HepG2 (cell line): ENCODE results near the gene LRRN4CL. TPM values are rescaled to one million over a fixed set of nuclear protein-coding genes. Genes with fewer than 3 reads are reported as not detected.

Source experiments
- ATAC-seq: fragments of 200-7000 bp; cut with Tn5 transposase; 3 replicates; pipeline ENCODE4 v1.9.1; 2020; ENCODE audit warnings: mild to moderate bottlenecking, moderate library complexity
- BruUV-seq: library from RNA; stranded (reverse); fragments of 400-500 nt; replicated peaks from 2 replicates; lab custom pipeline; 2021; lab: Mats Ljungman, UMichigan
- CTCF ChIA-PET: fragments of 300-600 bp; formaldehyde crosslinking; extraction: SDS; loops from one replicate; lab custom pipeline; 2021; ENCODE audit warnings: low total read pairs, inconsistent platforms, low intra/inter-chr PET ratio; lab: Yijun Ruan, JAX
- POLR2A ChIA-PET: fragments of 350-600 bp; sonication (Branson Sonifier 250); formaldehyde crosslinking; loops from one replicate; lab custom pipeline; 2020; ENCODE audit warnings: antibody characterized with exemption, inconsistent platforms; lab: Yijun Ruan, JAX
- DNase-seq: peaks from one replicate; pipeline ENCODE4 v3.0.0-alpha.2; 2015; ENCODE audit warnings: low spot score
- FAIRE-seq: peaks from 3 replicates; lab custom pipeline; 2011; peaks lifted over from hg19 to GRCh38; lab: Jason Lieb, UNC
- H2AFZ ChIP-seq: one replicate; pipeline ENCODE4 v1.6.1; 2011; ENCODE audit warnings: low read length, inconsistent platforms
- H3K27ac ChIP-seq: fragments of 300-600 bp; 3 replicates; pipeline ENCODE4 v1.8.0; 2011; ENCODE audit warnings: mixed run types, mild to moderate bottlenecking, mixed read lengths, low read length, inconsistent platforms; ENCODE audit not compliant: insufficient read depth; ENCODE audit errors: extremely low read length
- H3K27me3 ChIP-seq, 2 experiments: fragments of 200-600 bp in 1 of 2; 2 replicates in 1 of 2; 3 replicates in 1 of 2; pipeline versions ENCODE4 v1.6.0 to v1.8.0; 2011; ENCODE audit warnings: low read length in 2 of 2, mild to moderate bottlenecking in 2 of 2, moderate library complexity in 2 of 2, inconsistent platforms in 1 of 2; ENCODE audit not compliant: insufficient read depth in 2 of 2, control insufficient read depth in 1 of 2
- H3K36me3 ChIP-seq, 2 experiments: fragments of 200-600 bp in 1 of 2; replicated peaks in 1 of 2; 2 replicates in 1 of 2; 3 replicates in 1 of 2; pipeline versions ENCODE4 v1.5.1 to v1.8.0; 2011; ENCODE audit warnings: low read length in 2 of 2, inconsistent platforms in 1 of 2; ENCODE audit not compliant: insufficient read depth in 2 of 2, control insufficient read depth in 1 of 2
- H3K4me1 ChIP-seq: 2 replicates; pipeline ENCODE4 v1.5.1; 2012; ENCODE audit warnings: low read length, inconsistent platforms; ENCODE audit not compliant: insufficient read depth
- H3K4me2 ChIP-seq: 2 replicates; pipeline ENCODE4 v1.6.0; 2011; ENCODE audit warnings: low read depth, low read length, inconsistent platforms
- H3K4me3 ChIP-seq, 3 experiments: fragments of 200-600 bp in 1 of 3; sonication (generic), shearing (Covaris generic) in 1 of 3; replicated peaks in 1 of 3; 2 replicates each; pipeline ENCODE4 v1.5.1; 2011 to 2016; ENCODE audit warnings: low read length in 3 of 3, inconsistent platforms in 2 of 3, low read depth in 2 of 3, mild to moderate bottlenecking in 2 of 3, control low read depth in 1 of 3, mixed read lengths in 1 of 3; ENCODE audit not compliant: insufficient read depth in 1 of 3
- H3K79me2 ChIP-seq: one replicate; pipeline ENCODE4 v1.6.1; 2011; ENCODE audit warnings: low read length, inconsistent platforms; ENCODE audit not compliant: insufficient read depth
- H3K9ac ChIP-seq: 2 replicates; pipeline ENCODE4 v1.6.0; 2011; ENCODE audit warnings: mild to moderate bottlenecking, low read depth, low read length, inconsistent platforms; ENCODE audit not compliant: insufficient read depth
- H3K9me3 ChIP-seq: 2 replicates; pipeline ENCODE4 v1.5.1; 2012; ENCODE audit warnings: mild to moderate bottlenecking, low read length
- H4K20me1 ChIP-seq: 2 replicates; pipeline ENCODE4 v1.6.0; 2011; ENCODE audit warnings: inconsistent platforms, mild to moderate bottlenecking, low read length, moderate library complexity; ENCODE audit not compliant: insufficient read depth
- ARNT ChIP-seq: fragments of 450-650 bp; IDR thresholded peaks from 2 replicates; pipeline ENCODE4 v1.6.1; 2017
- ATAD3A ChIP-seq: sonication (generic); formaldehyde crosslinking; IDR thresholded peaks from 2 replicates; pipeline ENCODE4 v1.4.0; 2020; ENCODE audit warnings: missing genetic modification reagents
- ATF1 ChIP-seq: IDR thresholded peaks from 2 replicates; pipeline ENCODE4 v1.6.1; 2016; ENCODE audit warnings: mild to moderate bottlenecking, control low read depth
- ATM ChIP-seq: fragments of 450-650 bp; IDR thresholded peaks from 2 replicates; pipeline ENCODE4 v1.7.1; 2017; ENCODE audit warnings: mild to moderate bottlenecking, borderline replicate concordance
- CREM ChIP-seq, 2 experiments: sonication (generic) in 1 of 2; formaldehyde crosslinking in 1 of 2; IDR thresholded peaks; 2 replicates each; pipeline versions ENCODE4 v1.4.0 to v1.6.1; 2016 to 2020; ENCODE audit warnings: antibody characterized with exemption in 1 of 2, mild to moderate bottlenecking in 1 of 2, missing genetic modification reagents in 1 of 2
- DRAP1 ChIP-seq: IDR thresholded peaks from 2 replicates; pipeline ENCODE4 v1.6.1; 2016; ENCODE audit warnings: missing genetic modification reagents, missing compliant biosample characterization
- ELF3 ChIP-seq: IDR thresholded peaks from 2 replicates; pipeline ENCODE4 v1.6.1; 2016; ENCODE audit warnings: missing genetic modification reagents, missing compliant biosample characterization
- PITX1 ChIP-seq: sonication (generic); formaldehyde crosslinking; IDR thresholded peaks from 2 replicates; pipeline ENCODE4 v1.5.1; 2020; ENCODE audit warnings: mild to moderate bottlenecking, missing genetic modification reagents
- REST ChIP-seq, 2 experiments: IDR thresholded peaks; 2 replicates each; pipeline ENCODE4 v1.6.1; 2011 to 2012; ENCODE audit warnings: low read length in 2 of 2, borderline replicate concordance in 1 of 2, low read depth in 1 of 2, mild to moderate bottlenecking in 1 of 2, moderate library complexity in 1 of 2
- TBX2 ChIP-seq: sonication (generic); formaldehyde crosslinking; IDR thresholded peaks from 2 replicates; pipeline ENCODE4 v1.5.0; 2020; ENCODE audit warnings: missing genetic modification reagents, mild to moderate bottlenecking, borderline replicate concordance
- THAP11 ChIP-seq: IDR thresholded peaks from 2 replicates; pipeline ENCODE4 v1.6.1; 2016; ENCODE audit warnings: missing biosample characterization, missing genetic modification reagents
- ZNF431 ChIP-seq: sonication (generic); formaldehyde crosslinking; IDR thresholded peaks from 2 replicates; pipeline ENCODE4 v1.9.0; 2022; ENCODE audit warnings: missing genetic modification reagents, low read depth, mild to moderate bottlenecking, borderline replicate concordance
- ZNF501 ChIP-seq: sonication (generic); formaldehyde crosslinking; IDR thresholded peaks from 2 replicates; pipeline ENCODE4 v1.5.1; 2020; ENCODE audit warnings: mild to moderate bottlenecking, moderate library complexity, missing genetic modification reagents
- ZNF737 ChIP-seq: sonication (generic); formaldehyde crosslinking; IDR thresholded peaks from 2 replicates; pipeline ENCODE4 v1.5.0; 2020; ENCODE audit warnings: missing genetic modification reagents, mild to moderate bottlenecking, borderline replicate concordance
- ZSCAN25 ChIP-seq: sonication (generic); formaldehyde crosslinking; IDR thresholded peaks from 2 replicates; pipeline ENCODE4 v1.8.0; 2022; ENCODE audit warnings: mild to moderate bottlenecking, missing genetic modification reagents
- WGBS: methylation state at CpG from one replicate; pipeline ENCODE4 v1.1.6; 2017; ENCODE audit warnings: low lambda C conversion rate; 5-methylcytosine and 5-hydroxymethylcytosine counted together
- in situ Hi-C: cut with HindIII; loops from 2 replicates; pipeline ENCODE4 v1.10.0; 2017; ENCODE audit warnings: low pct_unique_long_range_greater_than_20kb; ENCODE audit not compliant: extremely low pct_ligation_motif_present
- intact Hi-C: fragments of 100-400 bp; cut with micrococcal nuclease; formaldehyde crosslinking; loops from one replicate; pipeline ENCODE4 v1.10.0; 2022; ENCODE audit not compliant: unreplicated experiment
- polyA plus RNA-seq, 8 experiments: library from polyadenylated mRNA; depleted of rRNA in 3 of 8; stranded (reverse) in 7 of 8; unstranded in 1 of 8; fragments of >200 nt; fragmentation: Illumina TruSeq in 4 of 8; extraction: Trizol in 4 of 8; gene quantifications; 2 replicates each; pipeline versions ENCODE4 v1.2.1 to v1.2.3, GENCODE V29; 2011 to 2016; ENCODE audit warnings: low read depth in 4 of 8, missing spikeins in 1 of 8, mixed read lengths in 1 of 8; ENCODE audit not compliant: insufficient read depth in 1 of 8
- total RNA-seq, 5 experiments: library from RNA; depleted of rRNA; stranded (reverse); fragments of >200 nt; fragmentation: Illumina TruSeq; extraction: Trizol; gene quantifications; 2 replicates each; pipeline ENCODE4 v1.2.3, GENCODE V29; 2016; ENCODE audit warnings: low read depth in 1 of 5
- TF ChIP-seq, protein P1 (sequence below): sonication (generic); formaldehyde crosslinking; IDR thresholded peaks from 2 replicates; pipeline ENCODE4 v1.5.0; 2020; ENCODE audit warnings: mild to moderate bottlenecking, missing genetic modification reagents, moderate library complexity

Gene LRRN4CL
- total and polyA plus RNA-seq, 2 of the 13 experiments (the other 11 are each of a cell fraction or from before 2014, with no cell fraction given): 0.11 TPM; not detected in 1

- Histone ChIP-seq H2AFZ (no peak overlapping the region), H3K27me3 (peaks cover 0 to 3% of the 10 kb centered on the region in 2 experiments; a peak in 1 of 5 replicates), H3K79me2 (peaks cover 25% of the 10 kb centered on the region), H3K36me3 (peaks cover 1 to 22% of the 10 kb centered on the region in 2 experiments; a peak in 4 of 5 replicates), H3K9me3 (no peaks in the 10 kb centered on the region), H3K27ac (no peak overlapping the region), H3K4me1 (peaks cover 18% of the 10 kb centered on the region), H3K9ac (no peak overlapping the region), H3K4me3 (no peak overlapping the region), H4K20me1 (no peaks in the 10 kb centered on the region; the same call in 1 of the 2 replicates), H3K4me2 (no peak overlapping the region)
- DNase-seq (peak; percentile 43), FAIRE-seq (no peak), ATAC-seq (no peak)
- 75% methylated on average over 2 of the region's 2 CpGs for WGBS
- intact Hi-C loops (loop anchor here (5.0 kb wide), 1 partner anchor 129 kb away; no protein-coding TSS in a partner anchor), in situ Hi-C loops (no loop called here)
- BruUV-seq: no TSS peak
- POLR2A ChIA-PET: no interaction called here
- CTCF ChIA-PET: interaction anchor here (1.7 kb wide), 1 partner anchor 53 kb away, joined by 13 read pairs; the partner anchor contains the start of gene TMEM179B
- TF ChIP-seq ATAD3A (CRISPR knock-in tag) (no peak), ZSCAN25 (CRISPR knock-in tag) (no peak), DRAP1 (CRISPR knock-in tag) (no peak), ZNF501 (no peak), ELF3 (CRISPR knock-in tag) (no peak), ARNT (no peak), ZNF431 (CRISPR knock-in tag) (no peak), ZNF737 (no peak), ATM (no peak), ATF1 (CRISPR knock-in tag) (no peak), TBX2 (CRISPR knock-in tag) (no peak), CREM (IDR thresholded peaks at IDR 0.05) (no peak), CREM (CRISPR knock-in tag; IDR thresholded peaks at IDR 0.05) (no peak), THAP11 (CRISPR knock-in tag) (no peak), PITX1 (CRISPR knock-in tag) (no peak), REST (IDR thresholded peaks at IDR 0.05; ENCODE audit: borderline replicate concordance in 1 of 2, low read depth in 1 of 2, low read length in 2 of 2) (no peak)
- TF ChIP-seq, protein P1, sequence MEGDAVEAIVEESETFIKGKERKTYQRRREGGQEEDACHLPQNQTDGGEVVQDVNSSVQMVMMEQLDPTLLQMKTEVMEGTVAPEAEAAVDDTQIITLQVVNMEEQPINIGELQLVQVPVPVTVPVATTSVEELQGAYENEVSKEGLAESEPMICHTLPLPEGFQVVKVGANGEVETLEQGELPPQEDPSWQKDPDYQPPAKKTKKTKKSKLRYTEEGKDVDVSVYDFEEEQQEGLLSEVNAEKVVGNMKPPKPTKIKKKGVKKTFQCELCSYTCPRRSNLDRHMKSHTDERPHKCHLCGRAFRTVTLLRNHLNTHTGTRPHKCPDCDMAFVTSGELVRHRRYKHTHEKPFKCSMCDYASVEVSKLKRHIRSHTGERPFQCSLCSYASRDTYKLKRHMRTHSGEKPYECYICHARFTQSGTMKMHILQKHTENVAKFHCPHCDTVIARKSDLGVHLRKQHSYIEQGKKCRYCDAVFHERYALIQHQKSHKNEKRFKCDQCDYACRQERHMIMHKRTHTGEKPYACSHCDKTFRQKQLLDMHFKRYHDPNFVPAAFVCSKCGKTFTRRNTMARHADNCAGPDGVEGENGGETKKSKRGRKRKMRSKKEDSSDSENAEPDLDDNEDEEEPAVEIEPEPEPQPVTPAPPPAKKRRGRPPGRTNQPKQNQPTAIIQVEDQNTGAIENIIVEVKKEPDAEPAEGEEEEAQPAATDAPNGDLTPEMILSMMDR: peak; percentile 33
Observed at GRCh38 chr11:62732830-62733229, 43.5 kb upstream of the LRRN4CL start.
